ENCODE measurements around the gene PLCD3.

The PLCD3 gene

GRCh38 chr17:45132320-45132571 lies at the start of gene PLCD3:
TSS of gene PLCD3 (minus strand) at chr17:45132515. CDS start at chr17:45132410, 105 bp downstream.
- no peak for DNase-seq

GRCh38 chr17:45177563-45177962 lies 45.2 kb upstream of the PLCD3 start:
- no peak for DNase-seq

DNA sequence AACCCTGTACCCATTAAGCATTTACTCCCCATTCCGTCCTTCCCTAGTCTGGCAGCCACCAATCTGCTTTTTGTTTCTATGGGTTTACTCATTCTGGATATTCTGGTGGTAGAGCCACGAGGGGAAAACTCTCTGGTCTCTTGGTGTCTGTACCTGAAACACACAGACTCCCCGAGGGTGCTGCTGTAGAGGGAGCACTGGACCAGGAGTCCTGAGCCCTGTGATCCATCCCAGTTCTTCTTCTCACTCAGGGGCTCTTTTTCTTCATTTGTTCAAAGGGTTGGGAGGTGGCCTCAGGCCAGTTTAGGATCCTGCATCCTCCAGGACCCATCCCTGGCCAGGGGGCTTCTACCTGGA lies 43.4 kb upstream of the PLCD3 start:
- DNase-seq, result no peak

DNA sequence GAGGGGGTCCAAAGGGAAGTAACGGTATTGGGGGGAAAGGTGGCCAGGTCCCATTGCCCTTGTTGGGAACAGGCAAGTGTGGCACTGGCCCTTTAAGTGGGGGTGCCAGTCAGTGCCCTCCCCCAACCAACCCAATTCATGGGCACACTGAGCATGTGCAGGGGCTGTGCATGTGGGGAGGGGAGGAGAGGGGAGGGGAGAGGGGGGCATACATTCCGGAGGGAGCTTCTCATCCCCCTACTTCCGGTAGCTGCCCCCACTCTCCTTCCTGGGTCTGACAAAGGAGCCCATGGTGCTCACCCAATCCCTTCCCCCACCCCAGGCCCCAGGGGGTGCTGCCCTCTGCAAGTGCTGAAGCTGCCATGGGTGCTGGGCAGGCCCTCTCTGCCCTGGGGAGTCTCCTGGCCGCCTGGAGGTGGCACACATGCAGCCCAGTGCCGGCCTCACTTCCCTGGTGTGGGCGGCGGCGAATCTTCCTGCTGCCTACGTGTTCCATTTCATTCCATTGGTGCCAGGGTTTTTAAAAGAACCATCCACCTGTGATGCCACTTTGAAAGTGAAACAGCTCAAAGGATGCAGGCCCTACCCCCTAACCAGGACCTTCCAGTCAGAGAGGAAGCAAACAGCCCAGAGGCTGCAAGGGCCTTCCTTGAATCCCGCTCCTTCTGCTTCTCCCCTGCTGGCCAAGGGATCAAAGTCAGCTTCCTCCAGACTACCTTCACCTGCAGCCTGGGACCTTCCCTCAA lies 40.4 kb upstream of the PLCD3 start:
- DNase-seq, result peak; percentile 31

- DNase-seq, result no peak
These were observed 39.9 kb upstream of the PLCD3 start for GRCh38 chr17:45172232-45172540.

DNA sequence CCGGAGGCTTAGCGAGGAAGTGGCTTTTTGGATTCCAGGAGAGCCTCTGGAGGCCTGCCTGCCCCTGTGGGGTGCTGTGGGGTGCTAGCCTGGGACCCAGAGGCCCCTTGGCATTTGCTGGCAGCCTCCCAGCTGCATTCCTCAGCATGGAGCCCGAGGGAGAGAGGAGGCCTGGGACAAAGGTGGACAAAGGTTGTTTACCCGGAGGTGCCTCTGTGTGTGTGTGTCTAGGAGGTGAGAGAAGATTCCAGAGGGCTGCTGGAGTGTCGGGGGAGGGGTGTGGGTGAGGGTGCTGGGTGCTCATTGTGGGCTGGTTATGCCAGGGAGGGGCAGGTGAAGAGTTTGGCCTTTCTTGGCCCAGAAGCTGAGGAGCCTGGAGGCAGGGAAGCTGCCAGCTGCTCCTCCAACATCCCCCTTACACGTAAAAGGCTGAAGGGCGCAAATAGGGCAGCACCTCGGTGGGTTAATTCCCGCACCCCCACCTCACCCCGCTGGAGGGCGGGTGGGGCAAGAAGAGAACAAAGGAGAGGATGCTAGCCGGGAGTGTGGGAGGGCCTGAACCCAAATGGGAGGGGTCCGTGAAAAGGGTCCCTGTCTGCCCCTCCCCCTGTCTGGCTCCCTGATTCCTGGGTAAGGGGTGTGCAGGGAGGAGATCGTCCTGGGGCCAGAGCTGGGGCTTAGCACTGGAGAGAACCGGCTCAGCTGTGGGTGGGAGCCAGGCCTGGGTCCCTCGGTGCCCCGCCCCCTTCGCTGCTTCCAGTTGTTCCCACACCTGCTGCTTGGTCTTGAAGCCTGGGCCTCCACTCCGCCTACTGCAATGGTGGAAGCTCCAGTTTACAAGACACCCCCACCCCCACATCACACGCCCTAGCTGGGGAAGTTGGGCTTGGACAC lies 39.3 kb upstream of the PLCD3 start:
- no peak for DNase-seq

GRCh38 chr17:45170931-45171337 lies 38.6 kb upstream of the PLCD3 start:
- no peak for DNase-seq

DNA sequence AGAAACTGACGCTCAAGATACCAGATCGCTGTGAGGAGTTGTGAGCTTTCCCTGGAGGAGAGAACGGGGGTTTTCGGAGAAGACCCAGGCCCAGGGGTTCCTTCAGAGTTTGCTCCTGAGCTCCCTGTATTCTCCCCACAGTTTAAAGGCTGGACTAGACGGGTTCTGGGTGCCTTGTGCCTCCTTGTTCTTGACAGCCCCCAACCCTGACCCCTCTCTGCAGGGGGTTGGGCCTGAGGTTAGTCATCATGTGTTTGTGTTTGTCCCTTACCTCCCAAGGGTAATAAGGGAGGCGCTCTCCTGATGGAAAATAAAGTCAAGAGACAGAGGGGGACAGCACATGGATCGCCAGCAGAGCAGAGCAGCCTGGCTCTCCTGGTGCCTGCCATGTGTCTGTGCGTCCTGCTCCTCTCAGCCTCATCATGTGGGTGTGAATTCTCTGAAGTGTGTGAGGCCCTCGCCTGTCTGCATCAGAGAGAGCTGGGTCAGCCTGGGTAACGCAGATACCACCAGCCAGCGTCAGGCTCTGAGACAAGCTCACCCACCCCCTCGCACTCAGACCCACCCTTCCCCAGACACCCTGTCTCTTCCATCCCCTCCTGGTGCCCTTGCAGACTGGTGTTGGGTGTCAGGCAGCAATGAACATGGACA lies 38.1 kb upstream of the PLCD3 start:
- no peak for DNase-seq

DNA sequence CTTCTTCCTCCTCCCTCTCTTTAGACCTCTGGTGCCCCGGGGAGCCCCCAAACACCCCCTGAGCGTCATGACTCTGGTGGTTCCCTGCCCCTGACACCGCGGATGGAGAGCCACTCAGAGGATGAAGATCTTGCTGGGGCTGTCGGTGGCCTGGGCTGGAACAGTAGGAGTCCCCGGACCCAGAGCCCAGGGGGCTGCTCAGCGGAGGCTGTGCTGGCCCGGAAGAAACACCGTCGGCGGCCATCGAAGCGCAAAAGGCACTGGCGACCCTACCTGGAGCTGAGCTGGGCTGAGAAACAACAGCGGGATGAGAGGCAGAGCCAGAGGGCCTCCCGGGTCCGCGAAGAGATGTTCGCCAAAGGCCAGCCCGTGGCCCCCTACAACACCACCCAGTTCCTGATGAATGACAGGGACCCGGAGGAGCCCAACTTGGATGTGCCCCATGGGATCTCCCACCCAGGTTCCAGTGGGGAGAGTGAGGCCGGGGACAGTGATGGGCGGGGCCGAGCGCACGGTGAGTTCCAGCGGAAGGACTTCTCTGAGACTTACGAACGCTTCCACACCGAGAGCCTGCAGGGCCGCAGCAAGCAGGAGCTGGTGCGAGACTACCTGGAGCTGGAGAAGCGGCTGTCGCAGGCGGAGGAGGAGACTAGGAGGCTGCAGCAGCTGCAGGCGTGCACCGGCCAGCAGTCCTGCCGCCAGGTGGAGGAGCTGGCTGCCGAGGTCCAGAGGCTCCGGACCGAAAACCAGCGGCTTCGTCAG lies 36.9 kb upstream of the PLCD3 start:
- no peak for DNase-seq

DNA sequence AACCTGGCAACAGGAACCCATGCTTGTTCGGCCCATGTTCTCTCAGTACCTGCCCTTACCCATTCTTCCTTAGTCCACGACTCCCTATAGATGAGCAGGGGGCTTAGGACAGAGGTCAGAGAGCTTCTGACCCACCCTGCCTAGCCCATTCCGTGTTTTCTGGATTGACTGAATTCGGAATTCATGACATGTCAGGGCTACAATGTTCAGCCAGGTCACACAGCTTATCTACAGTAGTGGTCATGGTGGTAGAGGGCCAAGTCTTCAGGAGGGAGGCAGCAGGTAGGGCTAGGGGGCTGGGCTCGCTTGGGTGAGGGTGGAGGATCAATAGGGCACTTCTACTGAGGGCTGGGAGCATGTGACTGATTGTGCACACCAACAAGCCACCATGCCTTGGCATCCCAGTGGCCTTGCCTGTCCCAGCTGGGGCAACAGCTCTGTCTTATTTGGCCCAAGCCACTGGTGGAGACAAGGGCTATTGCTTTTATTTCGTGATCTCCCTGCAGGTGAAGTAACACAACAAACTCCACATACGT lies 32.5 kb upstream of the PLCD3 start:
- no peak for DNase-seq

GRCh38 chr17:45162025-45162687 lies 29.8 kb upstream of the PLCD3 start:
- no peak for DNase-seq

DNA sequence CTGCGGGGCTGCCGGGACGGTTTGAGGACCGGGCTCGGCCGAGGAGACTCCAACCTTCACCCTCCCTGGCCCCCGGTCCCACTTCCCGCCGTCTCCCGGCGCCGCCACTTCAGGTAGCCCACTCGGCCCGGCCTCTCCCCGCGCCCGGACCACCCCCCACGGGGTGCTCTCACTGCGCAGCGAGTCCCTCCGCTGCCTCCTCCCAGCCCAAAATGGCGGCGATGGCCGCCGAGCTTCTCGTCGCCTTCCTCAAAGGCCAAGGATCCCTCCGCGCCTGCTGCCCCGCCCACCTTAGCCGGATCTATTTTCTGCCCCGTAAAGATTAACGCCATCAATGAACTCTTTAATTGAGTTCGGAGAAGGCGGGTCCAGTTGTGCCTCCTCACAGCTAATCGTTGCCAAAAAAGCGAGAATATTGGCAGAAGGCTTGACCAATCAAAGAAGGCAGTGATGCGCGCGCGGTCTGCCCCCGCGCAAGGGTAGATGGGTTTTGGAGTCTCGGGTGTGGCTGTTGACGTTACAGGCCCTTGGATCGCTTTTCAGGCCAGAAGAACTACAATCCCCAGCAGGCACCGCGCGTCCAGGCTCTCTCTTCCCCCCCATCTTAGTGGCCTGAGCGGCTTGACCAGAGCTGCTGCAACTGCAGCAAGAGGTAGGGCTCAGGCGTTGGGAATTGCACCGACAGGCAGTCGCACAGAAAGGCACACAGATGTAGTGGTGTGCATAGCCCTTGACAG lies 29.1 kb upstream of the PLCD3 start, which contains the start of gene HEXIM2:
HEXIM2 (plus strand) TSS at position 588 of the 737 bp plus-strand sequence. CDS start 919 bp downstream, outside the sequence.
- peak; percentile 99 for DNase-seq

GRCh38 chr17:45160447-45161287 lies 28.4 kb upstream of the PLCD3 start:
- DNase-seq, result peak; percentile 65

DNA sequence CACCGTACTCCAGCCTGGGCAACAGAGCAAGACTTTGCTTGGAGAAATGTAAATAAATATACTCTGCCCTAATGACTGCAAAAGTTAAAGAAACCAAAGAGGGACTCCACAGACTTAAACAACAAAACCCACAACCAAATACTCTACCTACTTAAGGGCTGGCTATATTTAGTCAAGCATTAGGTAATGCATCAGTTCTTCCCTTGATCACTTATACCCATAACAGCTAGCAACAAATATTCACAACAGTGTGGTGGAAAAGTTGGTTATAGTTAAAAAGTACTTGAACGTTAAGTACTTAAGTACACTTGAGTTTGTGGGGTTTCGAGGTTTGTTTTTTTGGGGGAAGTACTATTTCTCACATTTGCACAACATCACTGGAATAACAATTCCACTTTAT lies 23.9 kb upstream of the PLCD3 start:
- no peak for DNase-seq

DNA sequence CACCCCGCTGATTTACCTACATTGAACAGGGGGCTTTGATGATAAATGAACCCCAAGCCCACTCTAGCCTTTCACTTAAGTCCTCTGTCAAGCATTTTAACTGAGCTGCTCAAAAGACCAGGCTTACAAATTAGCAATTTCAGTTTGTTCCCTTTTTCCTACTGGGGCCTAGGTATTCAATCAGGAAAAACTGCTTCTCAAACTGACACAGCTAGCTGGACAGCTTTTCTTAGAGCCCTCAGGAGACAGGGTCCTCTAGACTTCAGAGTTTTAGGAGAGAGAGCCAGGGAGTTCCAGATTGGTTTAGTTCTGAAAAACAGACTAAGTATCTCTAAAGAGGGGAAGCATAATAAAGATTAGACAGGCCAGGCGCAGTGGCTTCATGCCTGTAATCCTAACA lies 23.2 kb upstream of the PLCD3 start:
- DNase-seq, result no peak

GRCh38 chr17:45155029-45155428 lies 22.7 kb upstream of the PLCD3 start:
- DNase-seq, result no peak

DNA sequence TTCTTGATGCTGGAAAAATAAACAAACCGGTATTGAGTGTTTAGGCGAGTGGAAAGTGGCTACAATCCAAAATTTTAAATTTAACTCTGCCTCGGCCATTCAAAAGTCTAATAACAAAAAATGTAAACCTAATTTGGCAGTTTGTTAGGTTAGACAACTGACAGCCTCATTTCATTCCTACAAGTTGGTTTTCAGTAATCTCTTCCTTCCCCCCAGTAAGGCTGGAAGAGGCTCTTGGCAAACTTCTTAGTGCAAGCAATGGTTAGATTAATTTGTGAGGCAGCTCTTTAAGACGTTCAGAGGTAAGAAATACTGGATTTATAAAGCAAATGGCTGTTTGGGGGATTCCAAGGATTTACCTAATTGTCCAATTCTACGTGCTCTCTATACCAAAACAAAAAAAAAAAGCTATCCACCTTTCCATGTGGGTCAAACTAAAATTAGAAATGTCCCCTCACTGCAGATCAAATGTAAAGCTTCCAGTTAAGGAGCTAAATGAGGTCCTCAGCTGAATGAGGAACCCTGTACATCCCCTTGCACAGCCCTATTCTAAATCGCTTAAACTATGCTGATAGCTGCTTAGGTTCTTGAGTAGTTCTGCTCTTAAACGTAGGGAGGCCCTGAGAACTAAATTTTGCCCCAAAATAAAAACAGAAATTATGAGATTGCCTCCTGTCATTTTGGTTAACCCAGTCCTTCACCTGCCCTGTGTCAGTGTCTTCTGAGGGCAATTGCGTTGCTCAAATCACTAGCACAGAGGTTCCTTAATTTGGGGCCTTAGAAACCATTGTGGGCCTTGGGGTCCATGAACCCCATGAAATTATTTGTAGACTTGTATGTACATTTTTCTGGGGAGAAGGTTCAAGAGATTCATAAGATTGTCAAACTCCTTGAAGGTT lies 18.8 kb upstream of the PLCD3 start:
- DNase-seq, result no peak

GRCh38 chr17:45149669-45150664 lies 17.7 kb upstream of the PLCD3 start:
- DNase-seq, result no peak

All from COR-L47 (cell line).